Measurements from ENCODE around the gene MRPL44.

DNA sequence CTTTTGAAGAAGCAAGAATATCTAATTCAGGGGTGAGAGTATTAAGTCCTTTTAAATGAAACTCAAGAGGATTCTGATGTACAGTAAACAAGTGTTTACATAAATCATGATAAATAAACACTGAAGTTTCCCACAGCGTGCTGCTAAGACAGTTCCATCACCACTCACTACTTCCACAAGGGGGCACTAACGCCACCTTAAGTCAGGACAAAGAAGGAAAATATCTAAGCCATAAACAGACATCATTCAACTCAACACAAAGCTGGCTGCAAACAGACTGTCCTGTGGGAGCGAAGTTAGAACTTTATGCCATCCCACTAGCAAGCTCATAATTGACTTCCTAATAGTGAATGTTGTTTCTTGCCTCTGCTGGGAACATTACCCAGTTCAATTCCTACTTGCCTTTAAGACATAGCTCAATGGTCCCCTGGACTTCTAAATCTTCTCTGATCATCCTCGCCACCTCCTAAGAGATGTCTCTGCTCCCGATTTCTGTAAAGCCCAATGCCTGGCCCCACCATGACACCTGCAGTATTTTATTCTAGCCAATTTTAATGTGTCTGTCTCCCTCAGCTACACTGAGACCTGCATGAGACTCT lies 36.5 kb downstream of the MRPL44 start:
- TF ChIP-seq, protein P1, sequence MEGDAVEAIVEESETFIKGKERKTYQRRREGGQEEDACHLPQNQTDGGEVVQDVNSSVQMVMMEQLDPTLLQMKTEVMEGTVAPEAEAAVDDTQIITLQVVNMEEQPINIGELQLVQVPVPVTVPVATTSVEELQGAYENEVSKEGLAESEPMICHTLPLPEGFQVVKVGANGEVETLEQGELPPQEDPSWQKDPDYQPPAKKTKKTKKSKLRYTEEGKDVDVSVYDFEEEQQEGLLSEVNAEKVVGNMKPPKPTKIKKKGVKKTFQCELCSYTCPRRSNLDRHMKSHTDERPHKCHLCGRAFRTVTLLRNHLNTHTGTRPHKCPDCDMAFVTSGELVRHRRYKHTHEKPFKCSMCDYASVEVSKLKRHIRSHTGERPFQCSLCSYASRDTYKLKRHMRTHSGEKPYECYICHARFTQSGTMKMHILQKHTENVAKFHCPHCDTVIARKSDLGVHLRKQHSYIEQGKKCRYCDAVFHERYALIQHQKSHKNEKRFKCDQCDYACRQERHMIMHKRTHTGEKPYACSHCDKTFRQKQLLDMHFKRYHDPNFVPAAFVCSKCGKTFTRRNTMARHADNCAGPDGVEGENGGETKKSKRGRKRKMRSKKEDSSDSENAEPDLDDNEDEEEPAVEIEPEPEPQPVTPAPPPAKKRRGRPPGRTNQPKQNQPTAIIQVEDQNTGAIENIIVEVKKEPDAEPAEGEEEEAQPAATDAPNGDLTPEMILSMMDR (conservative IDR thresholded peaks at IDR 0.05; ENCODE audit: low read depth, low read length), result peak; percentile 89
- no peak for TF ChIP-seq EZH2phosphoT487 (IDR thresholded peaks at IDR 0.05; ENCODE audit: borderline replicate concordance, low read length)
- TF ChIP-seq EZH2 (IDR thresholded peaks at IDR 0.05; ENCODE audit: low read length, unreplicated experiment), result no peak
